BLaER1 treated with 17β-estradiol and CSF1 and Interleukin-3, amounts not matched to agents 10 nM and 100 nM (cell line): ENCODE results near the gene PDK1.
"Not testable (repeated sequence)": the region's sequence is repeated elsewhere in the genome, so short reads cannot be mapped to it uniquely, and the experiment has no call there.

Source experiments
- H3K27ac ChIP-seq, 11 experiments: shearing (Covaris generic); formaldehyde crosslinking; 2 replicates each; pipeline ENCODE4 v1.8.1; 2022
- H3K27me3 ChIP-seq, 11 experiments: shearing (Covaris generic); formaldehyde crosslinking; 2 replicates each; pipeline ENCODE4 v1.8.1; 2022
- H3K36me3 ChIP-seq, 11 experiments: shearing (Covaris generic); formaldehyde crosslinking; 2 replicates each; pipeline ENCODE4 v1.8.1; 2022
- H3K4me1 ChIP-seq, 10 experiments: shearing (Covaris generic); formaldehyde crosslinking; 2 replicates each; pipeline ENCODE4 v1.8.1; 2022
- H3K4me2 ChIP-seq, 11 experiments: shearing (Covaris generic); formaldehyde crosslinking; 2 replicates each; pipeline ENCODE4 v1.8.1; 2022
- H3K4me3 ChIP-seq, 10 experiments: shearing (Covaris generic); formaldehyde crosslinking; 2 replicates each; pipeline ENCODE4 v1.8.1; 2022
- H3K9ac ChIP-seq, 11 experiments: shearing (Covaris generic); formaldehyde crosslinking; 2 replicates each; pipeline ENCODE4 v1.8.1; 2022
- H3K9me3 ChIP-seq, 11 experiments: shearing (Covaris generic); formaldehyde crosslinking; replicated peaks in 1 of 11; 2 replicates each; pipeline ENCODE4 v1.8.1; 2022
- H4K20me1 ChIP-seq, 11 experiments: shearing (Covaris generic); formaldehyde crosslinking; 2 replicates each; pipeline ENCODE4 v1.8.1; 2022
- Cebpa-rat ChIP-seq, 11 experiments: shearing (Covaris generic); IDR thresholded peaks; 2 replicates each; pipeline ENCODE4 v1.8.1; 2022

Gene PDK1

DNA sequence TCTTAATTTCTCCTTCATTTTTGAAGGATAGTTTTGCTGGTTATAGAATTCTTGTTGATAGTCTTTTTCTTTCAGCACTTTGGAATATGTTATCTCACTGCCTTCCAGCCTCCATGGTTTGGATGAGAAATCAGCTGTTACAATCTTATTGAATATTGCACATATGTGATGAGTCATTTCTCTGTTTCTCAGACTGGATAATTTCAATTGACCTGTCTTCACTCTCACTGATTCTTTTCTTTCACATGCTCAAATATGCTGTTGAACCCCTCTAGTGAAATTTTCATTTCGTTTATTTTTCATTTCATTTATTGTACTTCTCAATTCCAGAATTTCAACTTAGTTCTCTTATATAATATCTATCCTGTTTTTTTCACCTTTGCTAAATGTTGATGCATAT lies 22.2 kb downstream of the PDK1 start:
- H3K4me1 ChIP-seq = peaks cover 0 to 19% (median 9%) of the 10 kb centered on the region in 10 experiments; a peak in 12 of 20 replicates
- peaks cover 89 to 100% (median 98%) of the 10 kb centered on the region in 11 experiments for H3K36me3 ChIP-seq
- no peak overlapping the region for H3K27ac ChIP-seq
- peaks cover 0 to 10% (median 0%) of the 10 kb centered on the region in 11 experiments; a peak in 1 of 22 replicates for H4K20me1 ChIP-seq
- no peak for TF ChIP-seq Cebpa-rat (IDR thresholded peaks at IDR 0.05)
- H3K4me3 ChIP-seq = peak overlapping the region in 2 of 10 experiments; percentile 4 to 32; a peak in 2 of 20 replicates
- H3K9me3 ChIP-seq = peaks cover 60 to 79% (median 77%) of the 10 kb centered on the region in 11 experiments
- no peak overlapping the region for H3K4me2 ChIP-seq
- H3K9ac ChIP-seq = no peak overlapping the region
- no peaks in the 10 kb centered on the region for H3K27me3 ChIP-seq

DNA sequence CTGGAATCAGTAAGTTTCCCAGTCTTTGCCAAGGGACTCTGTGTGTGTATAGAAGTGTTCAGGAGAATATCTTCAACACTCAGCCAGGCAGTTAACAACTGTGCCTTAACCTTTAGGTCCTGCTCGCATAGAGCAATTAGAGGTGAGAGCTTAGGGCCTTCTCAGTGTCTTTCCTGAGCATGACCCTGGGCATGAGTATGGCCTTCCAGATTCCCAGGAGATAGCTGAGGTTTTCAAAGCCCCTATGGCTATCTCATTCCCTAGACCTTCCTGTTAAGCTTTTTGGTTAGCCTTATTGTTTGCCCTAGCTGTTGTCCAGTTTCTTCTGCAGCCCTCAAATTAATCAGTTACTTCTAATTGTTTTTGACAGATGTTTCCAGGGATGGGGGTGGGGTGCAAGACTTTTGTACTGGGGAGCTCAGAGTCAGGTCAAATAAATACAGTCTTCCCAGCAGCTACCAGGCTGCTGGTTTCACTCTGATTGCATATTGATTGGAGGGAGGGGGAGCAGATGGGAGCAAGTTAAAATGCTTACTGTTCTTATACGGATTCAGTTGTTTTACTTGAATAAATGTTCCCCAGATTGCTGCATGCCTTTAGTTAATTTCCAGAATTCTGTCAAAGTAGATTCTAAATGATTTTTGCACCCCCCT lies 23.1 kb downstream of the PDK1 start:
- Histone ChIP-seq H3K9ac (no peak overlapping the region), H3K4me3 (no peak overlapping the region; a peak in 1 of 20 replicates), H3K9me3 (peaks cover 54 to 73% (median 68%) of the 10 kb centered on the region in 11 experiments), H3K4me1 (peaks cover 0 to 22% (median 10%) of the 10 kb centered on the region in 10 experiments; a peak in 12 of 20 replicates), H3K36me3 (peaks cover 83 to 98% (median 96%) of the 10 kb centered on the region in 11 experiments), H3K27me3 (no peaks in the 10 kb centered on the region), H3K27ac (no peak overlapping the region), H3K4me2 (no peak overlapping the region), H4K20me1 (peaks cover 0 to 12% (median 0%) of the 10 kb centered on the region in 11 experiments; a peak in 1 of 22 replicates)
- TF ChIP-seq Cebpa-rat (IDR thresholded peaks at IDR 0.05) = no peak

DNA sequence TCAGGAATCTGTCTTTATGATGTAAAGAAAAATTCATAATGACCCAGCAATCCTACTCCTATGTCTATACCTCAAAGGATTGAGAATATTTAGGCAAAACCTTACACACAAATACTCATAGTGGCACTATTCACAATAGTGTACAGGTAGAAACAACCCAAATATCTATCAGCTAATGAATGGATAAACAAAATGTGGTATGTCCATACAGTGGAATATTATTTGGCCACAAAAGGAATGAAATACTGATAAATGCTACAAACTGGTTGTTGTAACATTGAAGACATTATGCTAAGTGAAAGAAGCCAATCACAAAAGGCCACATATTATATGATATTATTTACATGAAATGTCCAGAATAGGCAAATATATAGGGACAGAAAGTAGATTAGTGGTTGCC lies 24.7 kb downstream of the PDK1 start:
- peaks cover 39 to 67% (median 56%) of the 10 kb centered on the region in 11 experiments for H3K9me3 ChIP-seq
- no peak overlapping the region for H3K27ac ChIP-seq
- H3K9ac ChIP-seq = no peak overlapping the region
- no peak for TF ChIP-seq Cebpa-rat (IDR thresholded peaks at IDR 0.05)
- H4K20me1 ChIP-seq = peaks cover 0 to 12% (median 0%) of the 10 kb centered on the region in 11 experiments; a peak in 1 of 22 replicates
- H3K4me2 ChIP-seq = no peak overlapping the region
- no peak overlapping the region for H3K4me3 ChIP-seq
- H3K36me3 ChIP-seq = peaks cover 79 to 98% (median 96%) of the 10 kb centered on the region in 11 experiments
- H3K27me3 ChIP-seq = no peaks in the 10 kb centered on the region
- peaks cover 0 to 25% (median 10%) of the 10 kb centered on the region in 10 experiments; a peak in 12 of 20 replicates for H3K4me1 ChIP-seq

DNA sequence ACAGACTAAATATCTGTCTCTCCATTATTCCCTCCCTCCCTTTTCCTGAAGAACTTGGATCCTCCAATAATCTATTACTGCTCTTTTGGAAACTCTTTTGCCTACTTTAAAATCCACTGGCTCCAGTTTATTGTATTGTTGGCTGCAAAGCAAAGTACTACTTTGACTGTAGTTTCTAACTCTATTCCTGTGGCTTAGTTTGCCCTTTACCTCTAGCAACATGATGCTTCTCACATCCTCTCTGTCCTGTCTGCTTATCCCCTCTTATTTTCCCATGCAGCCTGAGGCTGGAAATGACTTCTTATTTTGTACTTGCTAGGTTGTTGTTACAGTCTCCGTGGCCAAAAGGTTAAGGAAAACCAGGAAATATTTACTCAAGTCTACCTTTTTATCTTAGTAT lies 26.8 kb downstream of the PDK1 start:
- H3K4me3 ChIP-seq = no peak overlapping the region
- H3K9me3 ChIP-seq = peaks cover 34 to 63% (median 48%) of the 10 kb centered on the region in 11 experiments
- peaks cover 0 to 34% (median 10%) of the 10 kb centered on the region in 10 experiments; a peak in 12 of 20 replicates for H3K4me1 ChIP-seq
- peak overlapping the region in 6 of 11 experiments; percentile 8 to 39 (median 26); a peak in 8 of 22 replicates for H3K4me2 ChIP-seq
- peaks cover 0 to 12% (median 0%) of the 10 kb centered on the region in 11 experiments; a peak in 1 of 22 replicates for H4K20me1 ChIP-seq
- no peak overlapping the region for H3K9ac ChIP-seq
- no peaks in the 10 kb centered on the region for H3K27me3 ChIP-seq
- TF ChIP-seq Cebpa-rat (IDR thresholded peaks at IDR 0.05) = no peak
- H3K27ac ChIP-seq = no peak overlapping the region
- peaks cover 80 to 99% (median 96%) of the 10 kb centered on the region in 11 experiments for H3K36me3 ChIP-seq

DNA sequence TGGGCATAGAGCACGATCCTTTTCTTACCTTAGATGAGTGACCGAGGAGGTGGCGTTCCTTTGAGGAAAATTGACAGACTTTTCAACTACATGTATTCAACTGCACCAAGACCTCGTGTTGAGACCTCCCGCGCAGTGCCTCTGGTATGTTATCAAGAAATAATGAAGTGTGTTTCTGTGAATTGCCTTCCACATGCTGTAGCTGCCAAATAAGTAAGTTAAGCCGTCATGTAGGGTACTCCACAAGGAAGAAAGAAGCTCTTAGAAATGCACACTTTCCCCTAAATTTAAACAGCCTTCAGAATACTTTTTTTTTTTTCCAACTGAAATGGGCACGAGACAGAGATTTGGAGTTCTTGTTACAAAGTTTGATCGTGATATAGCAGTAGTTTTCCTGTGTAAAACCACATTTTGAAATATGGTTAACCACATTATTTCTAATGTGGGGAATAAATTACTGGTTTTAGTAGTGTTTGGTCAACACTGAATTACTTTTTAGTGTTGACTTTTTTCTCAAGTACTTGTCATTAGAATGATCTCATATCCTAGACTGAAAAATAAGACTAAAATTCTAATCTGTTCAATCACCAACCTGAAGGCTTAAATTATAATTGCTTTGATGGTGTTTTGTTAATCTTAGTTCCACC lies 30.5 kb downstream of the PDK1 start:
- Histone ChIP-seq H3K27ac (no peak overlapping the region), H3K4me3 (no peak overlapping the region), H4K20me1 (peaks cover 0 to 12% (median 0%) of the 10 kb centered on the region in 11 experiments; a peak in 1 of 22 replicates), H3K4me2 (peak overlapping the region in 1 of 11 experiments; percentile 2; a peak in 1 of 22 replicates), H3K9ac (no peak overlapping the region), H3K27me3 (no peaks in the 10 kb centered on the region), H3K4me1 (peaks cover 0 to 34% (median 9%) of the 10 kb centered on the region in 10 experiments; a peak in 11 of 20 replicates), H3K9me3 (peaks cover 23 to 55% (median 42%) of the 10 kb centered on the region in 11 experiments), H3K36me3 (peaks cover 74 to 100% (median 96%) of the 10 kb centered on the region in 11 experiments)
- TF ChIP-seq Cebpa-rat (IDR thresholded peaks at IDR 0.05) = no peak

DNA sequence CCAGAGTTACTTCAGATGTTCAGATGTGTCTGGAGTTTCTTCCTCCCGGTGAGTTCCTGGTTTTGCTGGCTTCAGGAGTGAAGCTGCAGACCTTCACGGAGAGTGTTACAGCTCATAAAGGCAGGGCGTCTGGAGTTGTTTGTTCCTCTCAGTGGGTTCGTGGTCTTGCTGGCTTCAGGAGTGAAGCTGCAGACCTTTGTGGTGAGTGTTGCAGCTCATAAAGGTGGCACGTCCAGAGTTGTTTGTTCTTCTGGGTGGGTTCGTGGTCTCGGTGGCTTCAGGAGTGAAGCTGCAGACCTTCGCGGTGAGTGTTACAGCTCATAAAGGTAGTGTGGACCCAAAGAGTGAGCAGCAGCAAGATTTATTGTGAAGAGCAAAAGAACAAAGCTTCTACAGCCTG lies 31.3 kb downstream of the PDK1 start:
- not testable (repeated sequence) for H3K4me3 ChIP-seq, H3K9ac ChIP-seq, H3K27ac ChIP-seq, H4K20me1 ChIP-seq, H3K4me2 ChIP-seq, H3K27me3 ChIP-seq
- Histone ChIP-seq H3K4me1 (peaks cover 0 to 26% (median 8%) of the 10 kb centered on the region in 10 experiments; a peak in 11 of 20 replicates), H3K36me3 (peaks cover 65 to 98% (median 94%) of the 10 kb centered on the region in 11 experiments), H3K9me3 (peaks cover 23 to 55% (median 42%) of the 10 kb centered on the region in 11 experiments)

- H3K27ac ChIP-seq = no peak overlapping the region
Measured at GRCh38 chr2:172588931-172589330, 33.0 kb downstream of the PDK1 start.

GRCh38 chr2:172591386-172591785 lies 35.5 kb downstream of the PDK1 start:
- Histone ChIP-seq H4K20me1 (peaks cover 0 to 13% (median 0%) of the 10 kb centered on the region in 11 experiments; a peak in 3 of 22 replicates), H3K9me3 (peaks cover 23 to 40% (median 34%) of the 10 kb centered on the region in 11 experiments), H3K36me3 (peaks cover 74 to 100% (median 97%) of the 10 kb centered on the region in 11 experiments)
- not testable (repeated sequence) for H3K9ac ChIP-seq, H3K4me3 ChIP-seq, H3K27me3 ChIP-seq, H3K4me1 ChIP-seq, H3K4me2 ChIP-seq, H3K27ac ChIP-seq

More at GRCh38 chr2:172588931-172589330, 33.0 kb downstream of the PDK1 start:
- Histone ChIP-seq H3K27me3 (no peaks in the 10 kb centered on the region), H3K9ac (no peak overlapping the region), H3K4me1 (peaks cover 0 to 14% (median 0%) of the 10 kb centered on the region in 10 experiments; a peak in 4 of 20 replicates), H3K9me3 (peaks cover 23 to 55% (median 42%) of the 10 kb centered on the region in 11 experiments), H3K36me3 (peaks cover 69 to 100% (median 95%) of the 10 kb centered on the region in 11 experiments), H3K4me2 (no peak overlapping the region), H3K4me3 (no peak overlapping the region), H4K20me1 (peaks cover 0 to 13% (median 0%) of the 10 kb centered on the region in 11 experiments; a peak in 3 of 22 replicates)
- no peak for TF ChIP-seq Cebpa-rat (IDR thresholded peaks at IDR 0.05)

DNA sequence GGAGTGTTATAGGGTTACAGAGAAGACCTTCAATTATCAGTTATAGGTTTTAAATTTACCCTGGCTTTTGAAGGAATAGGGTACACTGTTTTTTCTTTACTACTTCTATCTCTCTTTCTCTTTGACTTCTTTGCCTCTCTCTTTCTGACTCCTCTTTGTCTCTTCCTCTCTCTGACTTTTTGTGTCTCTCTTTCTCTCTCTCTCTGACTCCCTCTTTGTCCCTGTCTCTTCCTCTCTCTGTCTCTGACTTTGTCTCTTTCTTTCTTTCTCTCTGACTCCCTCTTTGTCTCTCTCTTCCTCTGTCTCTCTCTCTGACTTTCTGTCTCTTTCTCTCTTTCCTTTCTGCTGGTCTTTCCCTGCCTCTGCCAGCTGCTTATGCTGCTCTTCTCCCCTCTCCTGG lies 36.3 kb downstream of the PDK1 start:
- 0 out of 22 replicates have a peak overlapping the region, but pooled peaks of 1 of the 11 experiments have one; percentile 13 for H3K9ac ChIP-seq
- not testable (repeated sequence) for H3K4me3 ChIP-seq, H3K4me2 ChIP-seq, H3K27ac ChIP-seq, H3K27me3 ChIP-seq, H3K4me1 ChIP-seq
- H3K9me3 ChIP-seq = peaks cover 19 to 33% (median 29%) of the 10 kb centered on the region in 11 experiments
- H4K20me1 ChIP-seq = peaks cover 0 to 13% (median 0%) of the 10 kb centered on the region in 11 experiments; a peak in 3 of 22 replicates
- H3K36me3 ChIP-seq = peaks cover 74 to 100% (median 97%) of the 10 kb centered on the region in 11 experiments
